Stimulated activated naive CD8-positive, alpha-beta T cell treated with anti-CD3 and anti-CD28 coated beads, Interleukin-15, Interleukin-2, amounts not matched to agents 100 U/mL and 50 U/mL, for 24 hours (primary cell): ENCODE data around the gene CD38.

Experiments used
- ATAC-seq: fragments of 150-1000 bp; cut with Tn5 transposase; one replicate; pipeline ENCODE4 v1.10.0; 2021
- DNase-seq: peaks from one replicate; pipeline ENCODE4 v3.0.0; 2021

Gene CD38

DNA sequence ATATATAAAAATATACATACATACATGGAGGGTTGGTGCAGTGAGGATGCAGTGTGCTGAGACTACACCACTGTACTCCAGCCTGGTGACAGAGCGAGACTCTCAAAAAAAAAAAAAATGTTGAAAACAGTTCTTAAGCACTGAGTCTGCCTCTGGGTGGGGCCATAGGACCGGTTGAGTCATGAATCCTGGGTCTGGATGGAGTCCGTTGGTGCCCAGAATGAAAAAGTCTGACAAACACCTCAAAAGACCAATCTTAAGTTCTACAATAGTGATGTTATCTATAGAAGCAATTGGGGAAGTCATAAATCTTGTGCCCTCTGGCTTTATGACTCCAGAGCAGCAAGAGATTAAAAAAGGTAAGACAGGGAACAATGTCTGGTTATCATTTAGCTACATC, 90.0 kb downstream of the CD38 start:
- ATAC-seq (peak; percentile 65), DNase-seq (no peak)

DNA sequence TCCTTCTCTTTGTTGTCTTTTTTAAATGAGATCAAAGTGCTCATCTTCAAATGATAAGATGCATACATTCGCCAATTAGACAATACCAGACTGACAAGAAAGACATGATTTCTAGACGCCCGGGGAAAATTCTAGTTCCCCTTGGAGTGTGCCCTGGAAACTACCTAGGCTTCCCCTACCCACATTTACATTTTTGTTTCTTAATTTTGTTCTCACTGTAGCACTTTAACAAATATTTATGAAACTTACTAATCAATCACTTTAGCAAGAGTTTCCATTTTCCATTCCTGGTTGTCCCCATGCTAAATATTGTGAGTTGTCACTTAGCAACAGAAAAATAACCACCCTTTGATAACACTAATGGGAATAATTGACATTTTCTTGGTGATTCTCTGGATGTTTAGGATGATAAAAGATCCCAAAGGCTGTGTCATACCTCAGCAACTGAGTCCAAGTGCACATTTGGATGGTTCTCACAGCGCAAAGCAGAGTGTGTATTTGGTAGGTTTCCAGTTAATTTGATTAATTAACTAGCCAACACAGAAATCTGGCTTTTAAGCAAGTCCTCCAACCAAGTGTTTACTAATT, 90.8 kb downstream of the CD38 start:
- DNase-seq (no peak), ATAC-seq (no peak)

DNA sequence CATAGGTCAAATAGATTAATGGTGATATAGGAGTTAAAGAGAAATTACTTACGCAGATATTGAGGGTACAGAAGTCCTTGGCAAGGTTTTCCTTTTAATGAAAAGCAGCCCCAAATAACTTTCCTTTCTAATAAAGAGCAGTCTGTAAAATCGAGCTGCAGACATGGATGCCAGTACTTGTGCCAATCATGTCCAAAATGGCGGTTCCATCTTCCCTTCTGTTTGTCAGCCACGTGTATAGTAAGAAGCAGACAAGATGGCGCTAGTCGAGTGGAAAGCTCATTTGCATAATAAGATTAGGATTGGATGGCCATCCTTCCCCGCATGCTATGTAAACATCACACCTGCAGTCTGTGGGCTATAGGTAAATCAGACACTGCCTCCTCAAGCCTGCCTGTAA, 92.0 kb downstream of the CD38 start:
- ATAC-seq, result no peak
- no peak for DNase-seq

DNA sequence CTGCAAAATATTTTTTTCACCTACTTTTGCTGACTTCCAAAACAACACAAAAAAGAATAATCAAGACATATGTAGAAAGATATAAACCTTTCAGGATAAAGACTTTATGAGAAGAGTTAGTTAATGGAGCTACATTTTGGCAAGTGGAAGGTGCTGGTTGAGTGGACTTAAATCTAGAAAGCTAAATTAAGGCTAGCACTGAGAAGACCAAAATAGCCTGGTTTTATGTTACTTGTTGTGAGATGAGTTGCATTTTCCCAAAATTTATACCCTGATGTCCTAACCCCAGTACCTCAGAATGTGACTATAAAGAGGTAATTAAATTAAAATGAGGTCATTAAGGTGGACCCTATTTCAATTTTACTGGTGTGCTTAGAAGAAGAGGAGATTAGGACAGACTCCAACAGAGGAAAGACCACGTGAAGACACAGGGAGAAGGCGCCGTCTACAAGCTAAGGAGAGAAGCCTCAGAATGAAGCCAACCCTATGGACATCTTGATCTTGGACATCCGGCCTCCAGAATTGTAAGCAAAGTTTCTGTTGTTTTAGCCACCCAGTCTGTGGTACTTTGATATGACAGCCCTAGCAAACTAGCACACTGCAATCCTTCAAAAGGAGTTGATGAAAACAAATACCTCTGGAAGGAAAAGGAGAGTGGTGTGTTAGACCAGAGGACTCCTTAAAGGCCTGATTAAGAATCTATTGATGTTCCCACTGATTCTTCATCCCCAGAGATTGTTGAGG, 93.0 kb downstream of the CD38 start:
- ATAC-seq (no peak), DNase-seq (no peak)

DNA sequence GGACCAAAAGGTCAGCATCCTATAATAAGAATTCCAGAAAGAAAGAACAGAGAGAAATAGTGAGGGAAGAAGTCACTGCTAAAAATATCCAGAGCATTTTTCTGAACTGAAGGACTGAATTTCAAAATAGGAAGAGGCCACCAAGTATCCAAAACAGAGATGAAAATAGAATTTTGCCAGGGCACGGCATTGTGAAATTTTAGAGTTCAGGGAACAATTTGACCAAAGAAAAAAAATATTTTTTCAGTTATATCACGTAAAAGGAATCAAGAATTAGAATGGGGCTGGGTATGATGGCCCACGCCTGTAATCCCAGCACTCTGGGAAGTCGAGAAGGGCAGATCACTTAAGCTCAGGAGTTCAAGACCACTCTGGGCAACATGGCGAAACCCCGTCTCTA, 95.0 kb downstream of the CD38 start:
- ATAC-seq, result no peak
- no peak for DNase-seq

DNA sequence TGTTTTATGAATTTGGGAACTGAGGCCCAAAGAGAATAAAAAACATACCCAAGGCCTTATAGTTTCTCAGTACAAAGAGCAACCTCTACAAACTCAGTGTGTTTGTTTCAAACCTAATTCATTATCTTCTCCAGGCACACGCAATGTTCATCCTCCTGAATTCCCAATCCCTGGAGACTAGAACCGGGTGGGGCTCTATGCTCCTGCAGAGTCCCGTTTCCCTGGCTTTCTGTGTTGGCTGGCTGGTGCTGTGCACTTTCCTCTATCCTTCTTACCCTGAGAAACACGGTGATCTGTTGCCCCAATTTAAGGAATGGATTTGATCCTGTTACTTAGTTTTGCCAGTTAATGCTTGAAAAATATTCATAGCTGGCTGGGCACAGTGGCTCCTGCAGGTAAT, 96.5 kb downstream of the CD38 start:
- DNase-seq, result no peak
- ATAC-seq, result no peak

DNA sequence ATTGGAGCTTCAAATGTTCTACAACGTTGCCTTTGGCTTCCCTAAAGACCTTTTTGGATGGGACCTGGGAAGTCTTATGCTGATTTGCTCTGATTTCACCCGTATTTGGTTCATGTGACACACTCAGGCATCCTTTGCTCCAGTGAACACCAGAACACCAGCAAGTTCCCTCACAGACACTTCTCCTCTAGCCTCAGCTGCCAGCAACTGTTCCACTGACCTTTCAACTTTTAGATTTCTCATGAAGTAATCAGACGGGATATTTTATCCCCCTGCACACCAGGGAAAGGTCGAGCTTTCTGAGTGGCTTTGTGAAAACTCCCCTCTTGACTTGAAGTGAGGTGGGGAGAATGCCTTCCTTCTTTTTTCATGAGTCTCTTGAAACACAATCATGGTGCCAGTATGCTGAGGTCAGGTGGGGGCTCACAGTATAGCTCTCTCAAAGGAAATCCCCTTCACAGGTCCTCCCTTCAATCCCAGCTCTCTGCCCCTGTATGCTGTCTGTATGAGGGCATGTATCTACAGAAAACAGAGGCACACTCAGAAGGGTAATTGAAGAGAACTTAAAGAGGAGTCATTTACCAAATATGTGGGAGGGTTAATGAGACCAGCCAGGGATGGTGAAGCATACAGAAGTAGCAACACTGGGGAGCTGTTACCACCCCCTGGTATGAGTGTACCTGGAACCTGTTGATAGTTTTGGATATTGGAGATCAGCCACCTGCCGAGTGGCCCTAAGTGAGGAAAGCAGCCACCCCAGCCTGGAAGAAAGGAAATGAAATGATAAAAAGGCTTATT, 97.7 kb downstream of the CD38 start:
- ATAC-seq, result peak; percentile 52

DNA sequence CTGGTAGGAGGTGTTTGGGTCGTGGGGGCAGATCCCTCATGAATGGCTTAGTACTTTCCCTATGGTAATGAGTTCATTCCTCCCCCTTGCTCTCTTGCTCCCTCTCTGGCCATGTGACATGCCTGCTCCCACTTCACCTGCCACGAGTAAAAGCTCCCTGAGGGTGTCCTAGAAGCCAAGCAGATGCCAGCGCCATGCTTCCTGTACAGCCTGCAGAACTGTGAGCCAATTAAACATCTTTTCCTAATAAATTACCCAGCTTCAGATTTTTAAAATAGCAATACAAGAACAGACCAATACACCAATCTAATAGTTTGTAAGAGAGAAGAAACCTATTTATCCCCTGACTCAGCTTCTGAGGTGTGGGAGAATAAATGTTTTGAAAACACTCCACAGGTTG, 99.9 kb downstream of the CD38 start:
- ATAC-seq, result no peak
- no peak for DNase-seq

More for the DNA sequence above, 97.7 kb downstream of the CD38 start:
- no peak for DNase-seq

DNA sequence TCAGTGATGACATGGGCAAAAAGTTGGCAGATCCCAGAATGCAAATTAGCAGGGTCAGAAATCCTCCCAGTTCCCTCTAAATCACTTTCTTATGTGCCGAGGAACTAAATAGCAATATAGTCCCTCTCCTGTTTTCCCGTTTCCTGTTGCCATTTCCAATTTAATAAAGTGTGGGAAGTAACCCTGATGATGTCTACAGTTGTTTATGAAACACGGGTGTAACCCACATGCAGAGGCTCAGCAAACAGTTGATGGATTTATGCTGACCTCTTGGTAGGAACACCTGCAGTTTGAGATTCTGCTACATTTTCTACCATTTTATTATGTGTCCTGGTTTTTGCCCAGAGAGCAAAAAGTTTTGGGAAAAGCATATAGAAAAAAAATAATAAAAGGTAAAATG, 103.7 kb downstream of the CD38 start:
- ATAC-seq, result no peak
- no peak for DNase-seq

DNA sequence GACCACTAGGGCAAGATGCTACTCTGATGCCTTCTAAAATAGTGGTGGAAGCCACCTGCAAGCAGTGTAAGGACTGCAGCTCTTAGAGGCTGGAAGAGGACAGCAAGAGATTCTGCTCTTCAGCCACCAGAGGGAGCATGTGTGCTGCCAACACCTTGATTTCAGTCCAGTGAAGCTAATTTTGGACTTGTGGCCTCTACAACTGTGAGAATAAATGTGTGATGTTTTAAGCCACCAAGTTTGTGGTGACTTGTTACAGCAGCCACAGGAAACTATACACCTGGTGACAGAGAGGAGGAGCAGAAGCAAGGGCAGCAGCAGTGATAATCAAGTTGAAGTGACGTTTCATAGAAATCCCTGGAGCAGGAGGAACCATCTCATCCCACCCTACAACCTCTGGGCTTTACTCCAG, 104.6 kb downstream of the CD38 start:
- ATAC-seq, result peak; percentile 79

DNA sequence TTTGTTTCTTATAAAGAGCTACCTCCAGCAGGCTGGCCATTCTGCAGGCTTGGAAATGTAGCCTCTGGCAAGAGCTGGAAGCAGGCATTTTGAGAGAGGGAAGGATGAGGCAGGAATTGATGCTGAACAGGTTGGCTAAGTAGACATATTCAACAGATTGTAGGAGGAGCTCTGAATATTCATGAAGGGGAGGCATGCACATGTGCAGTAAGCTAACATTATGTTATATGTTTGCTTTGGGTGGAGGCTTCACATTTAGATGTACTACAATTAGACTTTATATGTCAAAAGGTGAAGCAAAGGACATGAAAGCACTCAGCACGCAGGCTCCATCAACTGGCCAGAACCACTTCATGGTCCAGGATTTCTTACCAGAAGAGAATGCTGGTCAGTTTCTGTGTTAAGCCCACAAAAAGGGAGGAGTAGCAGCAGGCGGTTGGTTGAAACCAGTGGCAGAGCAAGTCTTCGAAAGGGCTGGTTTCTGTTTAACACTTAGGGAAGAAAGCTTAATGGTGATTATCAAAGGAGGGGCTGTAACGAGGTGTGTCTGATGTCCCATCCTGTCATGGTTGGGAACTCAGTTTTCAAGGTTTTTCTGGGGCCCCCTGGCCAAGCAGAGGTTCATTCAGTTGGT, 105.6 kb downstream of the CD38 start:
- ATAC-seq (no peak), DNase-seq (no peak)

More for the DNA sequence above, 104.6 kb downstream of the CD38 start:
- peak; percentile 45 for DNase-seq

DNA sequence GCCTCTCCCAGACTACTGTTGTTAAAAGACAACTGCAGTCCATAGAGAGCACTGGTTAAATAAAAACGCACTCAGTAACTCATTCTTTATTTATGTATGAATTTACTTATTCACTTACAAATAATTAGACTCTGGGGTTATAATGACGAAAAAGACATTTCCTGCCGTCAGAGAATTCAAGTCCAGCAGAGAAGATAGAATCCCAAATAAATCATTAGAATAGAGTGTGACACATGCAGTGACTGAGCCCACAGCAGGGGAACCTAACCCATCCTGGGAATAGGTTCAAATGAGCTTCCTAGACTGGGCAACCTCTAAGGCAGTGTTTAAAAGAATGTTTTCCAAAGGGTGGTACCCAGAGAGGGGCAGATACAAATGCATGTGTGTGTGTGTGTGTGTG, 106.5 kb downstream of the CD38 start:
- no peak for DNase-seq
- ATAC-seq, result no peak

DNA sequence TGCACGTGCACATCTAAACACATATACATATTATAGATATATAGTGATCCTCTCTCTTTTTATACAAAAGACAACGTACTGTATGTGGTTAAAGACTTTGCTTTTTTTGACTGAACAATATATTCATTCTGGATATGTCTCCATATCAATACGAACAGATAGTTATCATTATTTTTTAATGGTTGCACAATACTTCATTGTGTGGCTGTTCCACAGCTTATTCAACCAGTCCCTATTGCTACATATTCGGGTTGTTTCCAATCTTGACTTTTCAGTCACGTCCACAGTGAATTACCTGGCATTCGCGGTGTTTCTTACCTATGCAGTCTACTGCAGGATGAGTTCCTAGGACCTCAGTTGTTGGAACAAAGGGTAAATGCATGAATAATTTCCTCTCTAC, 107.3 kb downstream of the CD38 start:
- no peak for ATAC-seq
- no peak for DNase-seq

DNA sequence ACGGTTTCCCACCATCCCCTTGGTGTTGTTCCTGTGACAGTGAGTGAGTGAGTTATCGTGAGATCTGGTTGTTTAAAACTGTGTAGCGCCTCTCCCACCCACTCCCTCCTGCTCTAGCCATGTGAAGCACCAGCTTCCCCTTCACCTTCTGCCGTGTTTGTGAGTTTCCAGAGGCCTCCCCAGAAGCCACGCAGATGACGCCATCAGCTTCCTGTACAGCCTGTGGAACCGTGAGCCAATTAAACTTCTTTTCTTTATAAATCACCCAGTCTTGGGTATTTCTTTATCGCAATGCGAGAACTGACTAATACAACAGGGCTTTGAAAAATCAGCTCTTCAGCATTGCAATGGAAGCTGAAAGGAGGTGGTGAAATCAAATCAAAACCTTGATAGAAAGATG, 110.4 kb downstream of the CD38 start:
- ATAC-seq (no peak), DNase-seq (no peak)

DNA sequence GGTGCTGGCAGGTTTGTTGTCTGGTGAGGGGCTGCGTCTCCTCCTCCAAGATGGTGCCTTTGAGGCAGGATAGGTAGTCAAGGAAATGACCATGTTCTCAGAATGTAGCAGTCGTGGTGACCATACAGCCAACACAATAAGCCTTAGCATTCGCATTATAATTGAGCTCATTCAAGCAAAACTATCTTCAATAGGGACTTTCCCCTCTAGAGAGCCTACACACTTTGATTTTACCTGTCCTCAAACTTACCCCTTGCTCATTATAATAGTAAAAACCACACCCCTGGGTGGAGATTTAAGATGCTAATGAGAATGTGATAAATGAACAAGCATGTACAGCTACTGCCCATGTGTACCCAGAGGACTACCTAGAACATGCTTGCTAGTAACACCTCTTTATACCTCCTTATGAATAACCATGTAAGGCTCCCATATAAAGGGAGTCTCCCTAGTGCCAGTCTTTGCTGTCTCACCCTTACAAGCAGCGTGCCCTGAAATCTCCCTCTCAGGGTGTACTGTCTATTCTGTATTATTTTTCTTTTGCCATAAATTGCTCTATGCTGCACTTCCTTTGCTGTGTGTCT, 112.2 kb downstream of the CD38 start:
- ATAC-seq, result no peak
- no peak for DNase-seq

DNA sequence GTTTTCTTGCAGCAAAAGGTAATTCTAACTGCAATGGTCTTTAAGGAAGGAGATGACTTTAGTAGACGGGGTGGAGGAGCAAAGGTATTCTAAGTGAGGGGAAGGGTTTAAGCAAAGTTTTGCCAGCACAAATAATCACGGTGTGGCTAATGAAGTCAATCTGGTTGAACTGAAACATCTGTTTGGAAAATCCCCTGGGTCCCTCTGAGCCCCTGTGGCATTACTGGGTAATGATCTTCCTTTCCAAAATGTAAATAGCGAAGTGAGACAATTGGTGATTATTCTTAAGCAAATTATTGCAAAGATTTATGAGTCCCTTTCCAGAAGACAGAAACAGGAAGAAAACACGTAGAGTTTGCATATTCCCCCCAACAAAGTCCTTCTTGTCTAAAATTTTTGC, 113.2 kb downstream of the CD38 start:
- no peak for ATAC-seq
- DNase-seq, result no peak

DNA sequence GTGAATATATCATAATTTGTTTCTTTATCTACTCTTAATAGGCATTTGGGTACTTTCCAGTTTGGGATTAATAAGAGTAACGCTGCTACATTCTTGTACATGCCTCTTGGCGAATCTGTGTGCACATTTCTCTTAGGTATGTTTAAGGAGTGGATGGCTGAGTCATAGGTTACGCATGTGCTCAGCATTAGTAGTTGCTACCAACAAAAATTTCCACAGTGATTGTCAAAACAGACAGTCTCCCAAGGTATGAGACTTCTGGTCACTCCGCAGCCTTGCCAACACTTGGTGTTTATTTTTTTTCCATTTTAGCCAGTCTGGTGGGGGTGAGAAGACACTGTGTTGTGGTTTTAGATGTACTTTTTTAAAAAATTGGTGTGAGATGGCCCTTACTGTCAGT, 115.8 kb downstream of the CD38 start:
- DNase-seq, result no peak
- ATAC-seq, result peak; percentile 40

DNA sequence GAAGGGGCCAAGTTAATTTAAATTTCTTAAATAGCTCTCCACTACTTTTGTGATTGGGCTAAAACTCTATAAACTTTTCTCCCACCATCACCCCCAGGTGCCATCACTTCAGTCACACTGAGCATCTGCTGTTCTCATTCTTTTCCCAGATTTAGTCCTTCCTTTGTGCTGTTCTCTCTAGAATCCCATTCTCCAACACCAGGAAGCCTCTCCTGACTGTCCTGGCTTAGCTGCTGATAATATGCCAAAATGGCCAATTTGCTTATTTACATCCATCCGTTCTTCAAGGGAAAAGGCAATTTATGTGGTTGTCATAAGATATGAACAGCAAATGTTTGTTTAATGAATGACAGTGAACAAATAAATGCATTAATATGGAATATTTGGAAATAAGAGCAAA, 116.3 kb downstream of the CD38 start:
- ATAC-seq (no peak), DNase-seq (no peak)

DNA sequence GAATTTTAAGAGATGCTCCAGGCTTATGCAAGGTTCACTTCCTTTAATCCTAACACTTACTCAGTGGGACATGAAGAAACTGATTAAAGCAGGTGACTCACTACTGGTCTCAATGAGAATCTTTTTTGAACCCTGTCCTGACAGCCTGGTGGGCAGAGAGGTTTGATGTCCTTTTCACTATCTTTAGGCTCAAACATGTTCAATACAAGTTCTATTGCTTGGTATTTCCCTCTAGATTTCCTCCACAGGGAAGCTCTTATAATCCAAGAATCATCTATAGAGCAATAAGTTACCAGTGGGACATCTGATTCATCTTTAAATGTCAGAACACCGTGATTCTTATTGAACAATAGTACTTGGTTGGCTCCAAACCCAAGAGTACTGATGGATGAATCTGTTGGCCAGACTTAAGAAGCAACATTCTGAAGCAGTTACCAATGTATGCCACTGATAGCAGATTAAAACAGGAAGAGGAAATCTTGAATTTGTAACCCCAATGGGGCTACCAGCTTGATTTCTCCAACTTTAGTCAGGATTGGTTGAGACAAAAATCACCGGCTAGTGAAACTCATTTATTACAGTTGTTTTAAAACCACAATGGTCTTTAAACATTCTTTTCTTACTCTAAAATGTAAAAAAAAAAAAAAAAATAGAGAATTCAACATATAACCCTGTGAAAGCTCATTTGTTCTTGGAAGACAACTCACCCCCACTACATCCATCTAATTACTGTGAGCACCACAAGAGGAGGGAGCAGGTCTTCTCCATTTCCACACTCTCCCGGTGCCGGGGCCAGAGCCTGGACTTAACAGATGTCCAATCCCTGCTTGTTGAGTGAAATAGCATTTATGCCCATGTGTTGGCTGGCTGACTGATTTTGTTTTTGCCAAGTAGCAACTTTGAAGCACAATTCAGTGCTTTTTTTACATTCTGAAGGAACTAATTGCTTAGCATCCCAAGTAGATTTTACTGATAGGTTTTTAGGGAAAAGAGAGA, 117.1 kb downstream of the CD38 start:
- ATAC-seq (no peak), DNase-seq (no peak)

DNA sequence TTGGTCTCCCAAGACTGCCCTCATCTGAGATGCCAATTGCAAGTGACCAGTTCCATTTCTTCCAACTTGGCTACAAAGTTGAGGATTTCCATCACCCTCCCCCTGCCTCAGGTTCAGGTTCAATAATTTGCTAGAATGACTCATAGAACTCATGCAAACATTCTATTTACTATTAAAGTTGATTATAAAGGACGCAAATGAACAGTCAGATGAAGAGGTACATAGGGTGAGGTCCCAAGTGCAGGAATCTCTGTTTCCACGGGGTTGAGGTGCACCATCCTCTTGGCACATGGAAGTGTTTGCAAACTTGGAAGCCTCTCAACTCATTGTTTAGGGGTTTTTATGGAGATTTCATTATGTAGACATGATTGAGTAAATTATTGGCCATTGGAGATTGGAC, 119.4 kb downstream of the CD38 start:
- no peak for ATAC-seq
- DNase-seq, result no peak

DNA sequence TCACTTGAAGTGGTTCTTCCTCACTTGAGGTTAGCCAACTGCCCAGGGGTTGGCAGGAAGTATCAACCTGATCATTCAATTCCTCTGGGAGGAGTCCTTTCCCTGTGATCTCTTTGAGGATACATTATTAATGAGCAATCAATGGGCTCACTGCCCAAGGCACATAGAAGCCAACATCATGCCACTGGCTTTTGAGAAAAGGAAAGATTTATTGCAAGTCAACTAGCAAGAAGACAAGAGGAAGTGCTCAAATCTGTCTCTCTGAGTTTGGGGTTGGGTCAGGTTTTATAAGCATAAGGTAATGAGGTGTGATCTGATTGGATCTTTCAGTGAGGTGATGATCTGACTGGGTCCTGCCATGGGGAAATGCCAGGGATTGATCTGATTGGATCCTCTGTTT, 120.8 kb downstream of the CD38 start:
- no peak for DNase-seq
- ATAC-seq, result no peak
